Measurements from ENCODE around the gene FOXN3.
"Not testable (repeated sequence)": the region's sequence is repeated elsewhere in the genome, so short reads cannot be mapped to it uniquely, and the experiment has no call there.

Gene FOXN3

GRCh38 chr14:89221109-89221810 lies 195.8 kb downstream of the FOXN3 start:
- DNase-seq: no peak

- DNase-seq: no peak
Observed at GRCh38 chr14:89219051-89219450, 198.0 kb downstream of the FOXN3 start.

GRCh38 chr14:89217891-89218290 lies 199.1 kb downstream of the FOXN3 start:
- DNase-seq: no peak

GRCh38 chr14:89215531-89215930 lies 201.5 kb downstream of the FOXN3 start:
- no peak for DNase-seq

GRCh38 chr14:89215114-89215513 lies 201.9 kb downstream of the FOXN3 start:
- no peak for DNase-seq

GRCh38 chr14:89214221-89214965 lies 202.6 kb downstream of the FOXN3 start:
- no peak for DNase-seq

GRCh38 chr14:89212386-89213235 lies 204.4 kb downstream of the FOXN3 start:
- DNase-seq: no peak

GRCh38 chr14:89209558-89209957 lies 207.5 kb downstream of the FOXN3 start:
- no peak for DNase-seq

GRCh38 chr14:89207925-89208328 lies 209.1 kb downstream of the FOXN3 start:
- DNase-seq: no peak

- DNase-seq: no peak
Observed at GRCh38 chr14:89206389-89207031, 210.5 kb downstream of the FOXN3 start.

GRCh38 chr14:89205137-89205740 lies 211.8 kb downstream of the FOXN3 start:
- DNase-seq: no peak

GRCh38 chr14:89202413-89203190 lies 214.4 kb downstream of the FOXN3 start:
- no peak for DNase-seq

- no peak for DNase-seq
Observed at GRCh38 chr14:89201645-89202044, 215.4 kb downstream of the FOXN3 start.

- DNase-seq: not testable (repeated sequence)
Observed at GRCh38 chr14:89199357-89199756, 217.7 kb downstream of the FOXN3 start.

- no peak for DNase-seq
Observed at GRCh38 chr14:89198544-89199329, 218.3 kb downstream of the FOXN3 start.

- DNase-seq: no peak
Observed at GRCh38 chr14:89197623-89198022, 219.4 kb downstream of the FOXN3 start.

- DNase-seq: no peak
Observed at GRCh38 chr14:89196545-89196944, 220.5 kb downstream of the FOXN3 start.

GRCh38 chr14:89194376-89194775 lies 222.7 kb downstream of the FOXN3 start:
- DNase-seq: no peak

GRCh38 chr14:89190765-89191513 lies 226.1 kb downstream of the FOXN3 start:
- no peak for DNase-seq

- no peak for DNase-seq
Observed at GRCh38 chr14:89188492-89188891, 228.5 kb downstream of the FOXN3 start.

Data from kidney glomerular epithelial cell (primary cell).